ENCODE measurements around the gene GFOD1.

The GFOD1 gene, protein sequence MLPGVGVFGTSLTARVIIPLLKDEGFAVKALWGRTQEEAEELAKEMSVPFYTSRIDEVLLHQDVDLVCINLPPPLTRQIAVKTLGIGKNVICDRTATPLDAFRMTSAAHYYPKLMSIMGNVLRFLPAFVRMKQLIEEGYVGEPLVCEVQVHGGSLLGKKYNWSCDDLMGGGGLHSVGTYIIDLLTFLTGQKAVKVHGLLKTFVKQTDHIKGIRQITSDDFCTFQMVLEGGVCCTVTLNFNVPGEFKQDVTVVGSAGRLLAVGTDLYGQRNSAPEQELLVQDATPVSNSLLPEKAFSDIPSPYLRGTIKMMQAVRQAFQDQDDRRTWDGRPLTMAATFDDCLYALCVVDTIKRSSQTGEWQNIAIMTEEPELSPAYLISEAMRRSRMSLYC

DNA sequence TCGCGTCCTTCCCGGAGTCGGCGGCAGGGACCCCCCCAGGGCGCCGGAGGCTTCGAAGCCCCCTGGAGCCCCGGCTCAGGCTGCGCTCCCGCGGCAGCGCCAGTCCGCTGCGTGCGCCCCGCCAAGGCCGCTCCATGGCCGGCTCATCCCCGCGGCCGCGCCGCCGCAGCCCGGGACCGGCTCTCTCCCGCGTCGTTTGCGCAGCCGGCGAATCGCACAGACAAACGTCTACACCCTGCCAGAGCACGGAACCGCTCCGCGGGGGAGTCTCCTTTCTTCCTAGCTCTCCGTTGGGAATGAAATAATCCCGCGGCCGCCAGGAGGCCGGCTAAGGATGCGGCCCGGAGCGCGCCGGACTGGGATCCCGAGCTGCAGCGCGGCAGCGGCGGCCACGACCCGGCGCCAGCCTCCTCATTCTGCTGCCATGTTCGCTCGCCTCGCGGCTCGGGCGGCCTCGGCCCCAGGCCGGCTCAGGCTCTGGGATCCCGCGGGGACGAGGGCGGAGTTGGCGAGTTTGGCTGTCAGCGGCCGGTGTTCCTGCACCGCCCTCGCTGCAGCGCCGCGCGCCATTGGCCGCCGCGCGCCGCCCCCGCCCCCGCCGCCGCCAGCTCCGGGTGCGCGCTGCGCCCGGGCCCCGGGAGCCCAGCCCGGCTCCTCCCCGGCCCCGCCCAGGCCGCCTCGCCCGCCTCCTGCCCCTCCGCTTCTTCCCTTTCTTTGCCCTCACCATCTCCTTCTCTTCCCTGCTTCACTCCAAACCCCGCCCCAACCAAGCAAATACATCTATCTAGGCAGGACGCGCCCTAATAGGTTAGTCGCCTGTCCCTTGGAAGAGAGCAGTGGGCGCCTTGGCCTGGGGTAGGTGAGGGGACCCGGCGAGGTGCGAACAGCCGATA lies at the start of gene GFOD1:
Gene GFOD1 (minus strand): TSS at position 479 of the 893 bp plus-strand sequence. CDS start 710 bp downstream, outside the sequence.
- DNase-seq = peak; percentile 77

DNA sequence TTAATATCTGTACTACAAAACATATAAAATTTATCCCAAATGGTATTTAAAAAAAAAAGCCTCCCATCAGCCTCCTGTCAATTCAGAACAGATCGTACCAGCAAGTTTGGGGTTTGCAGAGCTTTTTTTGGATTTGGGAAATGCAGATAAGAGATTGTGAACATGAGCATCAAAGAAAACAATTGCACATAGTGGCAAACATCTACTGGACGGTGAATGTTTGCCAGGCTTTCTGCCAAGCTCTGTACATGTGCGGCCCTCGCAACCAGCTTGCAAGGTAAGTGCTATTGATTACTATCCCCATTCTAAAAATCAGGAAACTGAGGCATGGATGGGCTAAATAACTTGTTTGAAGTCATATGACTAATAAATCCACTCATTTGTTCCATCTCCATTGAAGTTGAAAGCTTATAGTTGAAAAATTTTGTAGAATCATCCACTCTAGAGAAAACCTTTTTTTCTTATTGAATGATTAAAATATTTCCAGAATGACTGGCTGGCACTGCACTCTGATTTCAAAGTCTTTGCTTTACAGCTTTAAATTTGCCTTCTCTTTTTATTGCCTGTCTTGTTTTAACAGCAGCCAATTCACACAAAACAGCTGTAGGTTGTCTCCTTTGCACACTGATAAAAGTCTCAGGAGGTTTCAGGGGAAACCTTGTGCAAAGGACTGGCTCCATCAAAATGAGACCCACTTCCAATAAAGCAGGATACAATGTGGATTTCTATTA lies 49.6 kb upstream of the GFOD1 start:
- no peak for DNase-seq

DNA sequence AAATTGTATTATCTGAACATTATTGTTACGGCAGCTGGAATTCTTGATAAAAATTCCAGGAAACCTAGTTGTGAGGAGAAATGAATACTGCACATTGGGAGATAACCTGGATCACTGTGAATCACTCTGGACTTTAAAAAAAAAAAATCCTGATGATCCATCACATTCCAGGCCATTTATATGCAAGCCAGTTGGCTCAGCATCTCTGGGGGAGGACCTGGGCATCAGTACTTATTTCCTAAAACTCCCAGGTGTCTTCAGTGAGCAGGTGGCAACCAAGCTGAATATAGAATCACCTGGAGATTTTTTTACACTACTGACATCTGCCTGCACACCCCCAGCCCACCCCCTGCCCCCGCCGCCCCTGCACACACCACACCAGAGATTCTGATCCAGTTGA lies 47.9 kb upstream of the GFOD1 start:
- DNase-seq = no peak

DNA sequence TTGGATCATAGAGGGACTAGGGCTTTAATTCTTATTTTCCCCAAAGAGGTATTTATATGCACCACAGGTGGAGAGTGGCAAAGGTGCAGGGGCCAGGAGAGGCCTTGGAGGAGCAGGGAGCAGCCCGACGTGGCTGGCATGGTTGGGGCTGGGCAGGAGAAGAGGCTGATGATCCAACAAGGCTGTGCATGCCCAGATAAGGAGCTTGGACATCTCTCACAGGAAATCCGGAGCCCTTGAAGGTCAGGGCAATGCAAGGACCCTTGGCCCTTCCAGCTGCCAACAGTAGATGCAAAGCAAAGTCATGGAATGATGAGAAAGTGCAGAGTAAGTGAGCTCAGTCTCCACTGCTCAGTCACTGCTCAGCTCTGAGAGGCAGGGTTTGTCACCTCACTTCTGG lies 47.1 kb upstream of the GFOD1 start:
- no peak for DNase-seq

DNA sequence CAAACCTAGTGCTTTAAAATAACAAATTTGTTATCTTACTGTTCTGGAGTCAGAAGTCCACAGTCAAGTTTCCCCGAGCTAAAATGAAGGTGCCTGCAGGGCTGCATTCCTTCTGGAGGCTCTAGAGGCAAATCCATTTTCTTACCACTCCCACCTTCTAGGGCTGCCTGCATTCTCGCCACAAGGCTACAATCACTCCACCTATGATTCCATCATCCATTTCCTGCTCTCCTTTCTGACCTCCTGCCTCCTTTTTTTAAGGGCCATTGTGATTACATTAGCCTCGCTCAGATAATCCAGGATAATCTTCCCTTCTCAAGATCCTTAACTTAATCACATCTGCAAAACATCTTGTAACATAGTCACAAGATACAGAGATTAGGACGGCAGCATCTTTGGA lies 44.6 kb upstream of the GFOD1 start:
- no peak for DNase-seq

DNA sequence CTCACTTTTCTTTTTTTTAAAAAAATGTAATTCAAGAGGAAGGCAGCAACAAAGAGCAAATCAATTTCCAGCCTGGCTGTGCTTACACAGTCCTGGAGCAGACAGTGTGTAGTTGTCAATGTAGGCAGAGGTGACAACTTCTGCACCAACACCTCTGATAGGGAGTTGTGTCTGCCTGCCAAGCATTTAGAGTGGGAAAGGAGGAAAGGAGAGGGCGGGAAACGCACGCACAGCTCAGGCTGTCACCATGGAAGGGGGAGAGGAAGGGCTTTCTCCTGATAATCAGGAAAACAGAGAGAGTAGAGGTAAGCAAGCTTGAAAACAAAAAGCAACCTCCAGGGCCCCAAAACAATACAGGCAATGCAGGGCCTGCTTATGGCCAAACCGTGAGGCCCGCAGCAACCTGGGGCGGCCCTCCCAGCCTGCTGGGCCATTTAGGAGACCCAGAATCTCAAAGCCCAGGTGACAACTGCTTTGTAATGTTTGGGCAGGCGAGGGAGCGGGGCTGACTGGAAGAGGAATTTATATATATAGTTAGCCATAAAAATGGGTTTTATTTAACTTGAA lies 41.5 kb upstream of the GFOD1 start:
- no peak for DNase-seq

DNA sequence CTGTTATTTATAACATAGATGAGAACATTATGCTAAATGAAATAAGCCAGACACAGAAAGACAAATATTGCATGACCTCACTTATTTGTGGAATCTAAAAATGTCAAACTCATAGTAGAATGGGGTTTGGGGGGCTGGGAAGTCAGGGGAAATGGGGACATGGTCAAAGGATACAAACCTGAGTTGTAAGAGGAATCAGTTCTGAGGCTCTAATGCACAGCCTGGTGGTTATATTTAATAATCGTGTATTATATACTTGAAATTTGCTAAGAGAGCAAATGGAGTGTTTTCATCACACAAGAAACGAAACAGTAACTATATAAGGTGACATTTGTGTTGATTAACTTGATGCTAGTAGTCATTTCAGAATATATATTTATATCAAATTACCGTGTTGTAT lies 40.8 kb upstream of the GFOD1 start:
- DNase-seq = no peak

DNA sequence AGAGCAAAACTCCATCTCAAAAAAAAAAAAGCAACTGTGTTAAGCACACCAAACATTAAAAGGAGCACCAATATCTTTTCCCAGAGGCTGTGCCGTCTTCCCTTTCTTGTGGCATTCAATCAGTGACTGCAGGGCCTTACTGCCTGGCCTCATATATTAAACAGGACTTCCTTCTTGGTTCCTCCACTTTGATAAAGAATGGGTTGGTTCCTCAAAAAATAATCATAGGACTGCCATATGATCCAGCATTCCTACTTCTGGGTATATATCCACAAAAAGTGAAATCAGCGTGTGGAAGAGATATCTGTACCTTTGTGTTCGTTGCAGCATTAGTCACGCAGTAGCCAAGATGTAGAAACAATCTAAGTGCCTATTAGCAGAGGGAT lies 40.3 kb upstream of the GFOD1 start:
- DNase-seq = no peak

DNA sequence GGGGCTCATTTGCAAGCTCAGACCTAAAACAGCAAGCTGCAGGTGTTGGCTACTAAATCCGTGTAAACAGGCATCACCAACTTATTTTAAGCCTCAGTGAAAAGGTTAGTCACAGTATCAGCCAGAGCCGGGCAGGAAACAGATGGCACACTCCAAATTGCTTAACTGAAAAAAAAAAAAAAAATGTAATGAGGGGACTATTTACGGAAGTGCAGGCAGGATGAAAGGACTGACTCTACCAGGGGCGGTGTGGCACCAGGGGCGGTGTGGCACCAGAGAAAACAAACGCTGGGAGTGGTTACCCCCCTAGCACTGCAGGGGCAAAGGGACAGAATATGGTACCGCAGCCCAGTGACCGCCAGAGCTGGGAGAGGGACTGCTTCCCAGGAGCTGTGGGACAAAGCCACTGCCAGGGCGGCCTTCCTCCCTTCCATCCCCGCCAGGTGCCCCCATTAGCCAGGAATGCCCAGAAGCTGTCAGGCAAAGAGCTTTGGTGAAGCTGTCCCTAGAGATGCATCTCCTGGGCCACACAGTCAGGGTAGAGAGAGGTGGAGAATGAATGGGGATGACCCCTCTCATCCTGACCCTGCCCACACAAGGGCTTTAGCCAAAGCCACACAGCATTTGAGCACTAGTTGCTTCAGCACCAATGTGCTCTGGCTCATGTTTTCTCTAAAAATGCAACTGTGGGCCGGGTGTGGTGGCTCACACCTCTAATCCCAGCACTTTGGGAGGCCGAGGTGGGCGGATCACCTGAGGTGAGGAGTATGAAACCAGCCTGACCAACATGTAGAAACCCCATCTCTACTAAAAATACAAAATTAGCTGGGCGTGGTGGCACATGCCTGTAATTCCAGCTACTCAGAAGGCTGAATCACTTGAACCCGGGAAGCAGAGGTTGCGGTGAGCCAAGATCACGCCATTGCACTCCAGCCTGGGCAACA lies 39.6 kb upstream of the GFOD1 start:
- peak; percentile 23 for DNase-seq

DNA sequence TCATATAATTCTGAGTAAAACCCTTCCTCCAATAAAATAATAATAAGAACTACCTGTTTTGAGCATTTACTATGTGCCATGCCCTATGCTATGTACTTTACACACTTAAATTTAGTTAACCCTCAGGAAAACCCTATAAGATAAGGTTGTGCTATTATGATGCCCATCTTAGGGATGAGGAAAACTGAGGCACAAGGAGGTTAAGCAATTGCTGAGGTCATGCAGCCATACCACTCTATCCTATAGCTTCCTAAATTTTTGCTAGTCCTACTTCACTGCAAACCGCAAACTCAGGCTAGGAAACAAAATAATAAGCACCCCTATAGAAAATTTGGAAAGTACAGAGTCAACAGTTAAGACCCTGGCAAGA lies 38.9 kb upstream of the GFOD1 start:
- DNase-seq = no peak

DNA sequence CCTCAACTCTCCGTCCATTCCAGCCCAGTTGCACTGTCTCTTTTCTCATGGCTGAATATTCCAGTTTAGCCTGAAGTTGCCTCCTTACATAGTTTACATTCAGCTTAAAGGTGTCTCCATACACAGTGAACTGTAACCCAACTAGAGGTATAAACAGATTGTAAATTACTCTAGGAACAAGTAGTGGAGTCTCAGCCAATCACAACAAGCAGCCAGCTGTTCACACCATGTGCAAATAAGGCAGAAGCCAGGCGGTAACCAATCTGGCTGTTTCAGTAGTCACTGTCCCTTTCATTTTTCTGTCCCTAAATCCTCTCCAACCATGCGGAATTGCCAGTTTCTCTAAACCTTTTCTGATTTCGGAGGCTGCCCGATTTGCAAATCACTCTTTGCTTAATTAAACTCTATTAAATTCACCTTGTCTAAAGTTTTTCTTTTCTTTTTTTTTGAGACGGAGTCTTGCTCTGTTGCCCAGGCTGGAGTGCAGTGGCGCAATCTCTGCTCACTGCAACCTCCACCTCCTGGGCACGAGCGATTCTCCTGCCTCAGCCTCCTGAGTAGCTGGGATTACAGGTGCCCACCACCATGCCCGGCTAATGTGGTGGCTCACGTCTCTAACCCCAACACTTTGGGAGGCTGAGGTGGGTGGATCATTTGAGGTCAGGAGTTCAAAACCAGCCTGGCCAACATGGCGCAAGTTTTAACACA lies 37.6 kb upstream of the GFOD1 start:
- no peak for DNase-seq

DNA sequence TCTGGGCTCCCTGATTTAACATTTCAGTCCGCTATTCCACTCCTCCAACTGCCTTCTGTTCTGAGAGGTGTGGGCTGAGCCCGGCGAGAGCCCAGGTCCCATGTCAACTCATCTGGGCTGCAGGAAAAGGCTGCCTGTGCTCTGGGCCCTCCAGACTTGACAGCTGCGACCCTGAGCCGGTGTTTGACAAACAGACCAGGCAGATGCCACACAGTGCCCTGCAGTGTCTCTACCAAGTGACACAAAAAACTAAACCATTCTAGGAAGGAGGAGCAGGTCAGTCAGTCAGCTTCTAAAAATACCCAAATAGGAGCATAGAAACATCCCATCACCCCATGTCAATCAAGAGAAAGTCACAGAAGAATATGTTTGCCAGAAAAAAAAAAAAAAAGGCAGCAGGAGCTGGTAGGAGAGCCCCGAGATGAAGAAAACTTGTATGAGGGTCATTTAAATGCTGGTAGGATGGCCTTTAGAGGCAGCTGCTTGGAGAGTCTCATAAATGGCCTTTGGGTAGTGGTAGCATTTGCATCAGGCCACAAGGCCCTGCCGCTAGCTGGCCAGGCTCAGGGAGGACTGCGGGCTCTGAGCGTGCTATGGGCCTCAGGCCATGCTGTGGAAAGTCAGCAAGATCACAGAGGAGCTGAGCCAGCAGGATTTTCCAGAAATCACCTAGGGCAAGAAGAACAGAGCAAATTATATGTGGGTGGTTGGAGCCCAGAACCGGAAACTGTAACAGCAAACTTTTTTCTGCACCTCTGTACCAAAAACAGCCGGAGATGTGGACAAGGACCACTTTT lies 36.6 kb upstream of the GFOD1 start:
- DNase-seq = no peak

DNA sequence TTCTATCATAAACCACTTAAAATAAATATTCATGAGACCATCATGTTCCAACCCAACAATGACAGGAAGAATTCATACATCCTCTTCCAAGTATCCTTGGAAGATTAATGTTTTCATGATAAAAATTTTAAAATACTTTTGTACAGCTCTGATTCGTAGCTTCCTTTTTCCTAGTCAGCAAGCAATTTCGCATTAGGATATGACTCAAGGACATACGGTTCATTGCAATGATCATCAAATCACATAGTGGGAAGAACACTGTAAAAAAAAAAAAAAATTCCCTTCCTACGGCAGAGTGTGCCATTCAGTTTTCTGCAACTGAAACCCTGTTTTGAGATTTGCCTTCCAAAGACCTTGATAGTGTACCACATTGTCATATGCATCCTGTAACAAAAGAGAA lies 35.3 kb upstream of the GFOD1 start:
- DNase-seq = no peak

DNA sequence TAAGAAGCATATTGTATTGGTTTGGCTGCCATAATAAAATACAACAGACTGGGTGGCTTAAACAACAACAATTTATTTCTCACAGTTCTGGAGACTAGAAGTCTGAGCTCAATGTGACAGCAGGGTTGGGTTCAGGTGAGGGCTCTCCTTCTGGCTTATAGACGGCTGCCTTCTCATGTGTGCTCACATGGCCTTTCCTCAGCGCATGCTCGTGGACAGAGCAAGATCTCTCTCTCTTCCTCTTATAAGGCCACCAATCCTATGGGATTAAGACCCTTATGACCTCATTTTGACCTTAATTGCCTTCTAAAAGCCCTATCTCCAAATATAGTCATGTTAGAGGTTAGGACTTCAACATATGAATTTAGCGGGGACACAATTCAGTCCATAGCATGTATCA lies 32.4 kb upstream of the GFOD1 start:
- no peak for DNase-seq

DNA sequence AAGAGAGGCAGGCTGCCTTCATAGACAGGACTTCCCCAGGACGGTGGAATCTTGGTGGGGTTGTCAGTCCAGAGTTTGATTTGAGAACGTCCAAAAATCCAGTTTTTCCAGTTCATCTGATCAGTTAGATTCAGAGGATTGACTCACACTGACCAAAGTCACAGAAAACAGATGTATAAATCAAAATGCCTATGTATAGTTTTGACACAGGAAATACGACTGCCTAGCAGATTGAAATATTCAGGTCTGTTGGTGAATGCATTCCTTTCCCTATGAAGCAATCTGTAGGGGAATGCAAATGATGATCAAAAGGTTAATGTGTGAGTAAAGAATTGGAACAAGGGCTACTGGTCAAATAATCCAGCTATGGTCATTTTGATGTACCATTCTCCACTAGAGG lies 29.7 kb upstream of the GFOD1 start:
- no peak for DNase-seq

DNA sequence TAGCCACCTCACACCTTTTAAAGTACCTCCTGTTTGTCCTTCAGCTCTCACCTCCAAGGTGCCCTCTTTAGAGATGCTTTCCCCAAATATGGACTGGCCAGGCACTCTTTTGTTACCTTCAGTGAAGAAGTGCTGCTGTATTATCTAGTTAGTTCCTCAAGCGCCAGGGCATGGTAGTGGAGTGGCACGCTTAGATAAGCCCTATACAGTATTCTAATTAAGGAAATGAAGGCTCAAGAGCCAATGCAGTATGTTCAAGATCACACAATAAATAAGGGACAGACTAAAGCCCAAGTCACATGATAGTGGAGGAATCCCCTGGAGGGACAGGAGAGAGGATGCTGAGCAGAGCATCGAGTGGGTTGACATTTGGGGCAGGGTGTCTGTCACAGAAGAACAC lies 28.5 kb upstream of the GFOD1 start:
- no peak for DNase-seq

DNA sequence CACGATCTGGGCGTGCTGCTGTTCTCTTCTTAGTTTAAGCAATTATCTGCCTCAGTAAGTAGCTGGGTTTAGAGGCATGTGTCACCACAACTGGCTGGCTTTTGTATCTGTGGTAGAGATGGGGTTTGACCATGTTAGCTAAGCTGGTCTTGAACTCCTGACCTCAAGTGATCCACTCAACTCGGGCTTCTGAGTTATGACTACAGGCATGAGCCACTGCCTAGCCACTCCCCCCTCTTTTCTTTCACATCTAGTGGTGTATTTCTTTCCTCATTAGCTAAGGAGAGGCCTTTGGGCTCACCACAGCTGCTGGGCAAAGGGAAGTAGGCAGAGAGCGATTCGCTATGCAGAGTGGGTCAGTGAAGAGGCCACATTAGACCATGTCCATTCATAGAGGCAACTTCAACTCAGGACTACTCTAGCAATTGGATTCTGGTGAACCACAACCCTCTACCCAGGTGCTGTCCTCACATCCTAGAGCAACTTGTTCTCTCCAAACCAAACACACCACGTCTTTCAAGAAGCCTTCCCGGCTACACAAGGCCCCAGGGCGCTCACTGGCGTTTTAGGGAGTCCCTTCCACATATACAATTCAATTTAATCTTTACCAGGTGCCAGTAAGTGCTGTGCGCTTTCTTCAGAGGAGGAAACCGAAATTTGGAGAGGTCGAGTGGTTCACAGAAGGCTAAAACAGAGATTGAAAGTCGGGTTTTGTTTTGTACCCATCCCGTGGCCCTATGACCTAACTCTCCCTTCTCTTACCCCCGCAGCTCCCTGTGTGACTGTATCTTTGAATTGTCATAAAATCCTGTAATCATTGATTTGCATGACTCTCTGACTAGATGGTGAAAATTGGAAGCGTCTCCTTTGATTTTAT lies 26.5 kb upstream of the GFOD1 start:
- no peak for DNase-seq

DNA sequence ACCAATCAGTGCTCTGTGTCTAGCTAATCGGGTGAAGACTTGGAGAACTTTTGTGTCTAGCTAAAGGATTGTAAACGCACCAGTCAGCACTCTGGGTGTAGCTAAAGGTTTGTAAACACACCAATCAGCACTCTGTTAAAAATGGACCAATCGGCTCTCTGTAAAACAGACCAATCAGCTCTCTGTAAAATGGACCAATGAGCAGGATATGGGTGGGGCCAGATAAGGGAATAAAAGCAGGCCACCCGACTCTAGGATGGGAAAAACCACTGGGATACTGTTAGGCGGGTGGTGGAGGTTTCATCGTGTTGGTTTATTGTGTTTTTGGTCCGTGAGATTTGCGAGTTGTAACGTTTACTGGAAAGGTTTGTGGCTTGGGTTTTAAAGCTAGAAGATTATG lies 25.5 kb upstream of the GFOD1 start:
- DNase-seq = no peak

DNA sequence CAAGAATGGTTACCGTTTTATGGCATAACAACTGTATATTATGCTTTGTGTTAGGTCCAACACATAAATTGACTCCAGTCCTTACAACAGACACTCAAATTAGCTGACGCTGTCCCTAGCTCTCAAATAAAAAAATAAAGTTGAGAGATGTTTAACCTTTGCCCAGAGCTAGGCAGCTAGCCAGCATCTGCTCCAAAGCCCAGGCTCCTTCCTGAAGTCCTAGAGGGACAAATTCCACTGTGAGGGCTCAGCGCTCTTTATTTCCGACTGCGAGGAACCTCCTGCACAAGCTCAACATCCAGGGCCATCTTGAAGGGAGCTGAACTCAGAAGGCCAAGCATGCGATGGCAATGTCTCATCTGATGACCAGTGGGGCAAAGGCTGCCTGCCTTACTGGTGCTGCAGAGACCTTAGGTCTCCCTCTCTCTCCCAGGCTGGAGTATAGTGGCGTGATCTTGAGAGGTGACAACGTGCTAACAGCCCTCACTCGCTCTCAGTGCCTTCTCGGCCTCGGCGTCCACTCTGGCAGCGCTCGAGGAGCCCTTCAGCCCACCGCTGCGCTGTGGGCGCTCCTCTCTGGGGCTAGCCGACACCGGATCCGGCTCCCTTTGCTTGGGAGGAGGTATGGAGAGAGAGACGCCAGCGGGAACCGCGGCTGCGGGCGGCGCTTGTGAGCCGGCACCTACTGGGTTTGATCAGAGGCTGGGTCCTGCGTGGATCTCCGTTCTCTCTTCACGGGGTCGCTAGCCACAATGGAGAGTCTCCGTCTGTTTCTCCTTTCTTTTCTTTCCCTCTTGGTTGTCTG lies 24.7 kb upstream of the GFOD1 start:
- no peak for DNase-seq
